SU-DHL-6 (cell line): ENCODE measurements around the gene PRSS56.

Experiments
- H2AFZ ChIP-seq: fragments of 200-600 bp; sonication (generic); 2 replicates; pipeline ENCODE4 v1.6.1; 2014; ENCODE audit warnings: low read depth, mild to moderate bottlenecking, moderate library complexity, mixed read lengths, antibody characterized with exemption, low read length; ENCODE audit not compliant: severe bottlenecking
- H3F3A ChIP-seq: fragments of 200-600 bp; shearing (Covaris generic); 2 replicates; pipeline ENCODE4 v1.6.0; 2016; ENCODE audit warnings: antibody characterized with exemption, mild to moderate bottlenecking; ENCODE audit not compliant: insufficient read depth
- H3K27ac ChIP-seq: fragments of 200-600 bp; sonication (generic); 2 replicates; pipeline ENCODE4 v1.5.1; 2016; ENCODE audit warnings: low read depth, mild to moderate bottlenecking, low read length, moderate library complexity, mixed read lengths
- H3K27me3 ChIP-seq: fragments of 200-600 bp; sonication (generic), shearing (Covaris generic); 2 replicates; pipeline ENCODE4 v1.6.0; 2014; ENCODE audit warnings: mild to moderate bottlenecking, low read length
- H3K36me3 ChIP-seq: fragments of 200-600 bp; sonication (generic); 2 replicates; pipeline ENCODE4 v1.6.1; 2014; ENCODE audit warnings: mild to moderate bottlenecking, low read length, mixed read lengths
- H3K4me2 ChIP-seq: fragments of 300-600, 200-600 bp; shearing (Covaris generic), sonication (generic); 2 replicates; pipeline ENCODE4 v1.6.0; 2014; ENCODE audit warnings: low read length, low read depth, mild to moderate bottlenecking; ENCODE audit not compliant: poor library complexity, severe bottlenecking
- H3K4me3 ChIP-seq: fragments of 200-600 bp; sonication (generic); 2 replicates; pipeline ENCODE4 v1.5.1; 2014; ENCODE audit warnings: antibody characterized with exemption, low read length, mild to moderate bottlenecking, mixed read lengths; ENCODE audit not compliant: insufficient read depth, poor library complexity, severe bottlenecking
- H3K79me2 ChIP-seq: fragments of 200-600 bp; sonication (generic); 2 replicates; pipeline ENCODE4 v1.6.1; 2014; ENCODE audit warnings: mild to moderate bottlenecking, low read length, moderate library complexity; ENCODE audit not compliant: insufficient read depth
- H3K9ac ChIP-seq: fragments of 200-600 bp; sonication (generic); 2 replicates; pipeline ENCODE4 v1.7.0; 2014; ENCODE audit warnings: mild to moderate bottlenecking, low read length
- H3K9me2 ChIP-seq: fragments of 200-600 bp; sonication (generic); replicated peaks from 2 replicates; pipeline ENCODE4 v1.6.1; 2014; ENCODE audit warnings: low read length; ENCODE audit not compliant: insufficient read depth
- H3K9me3 ChIP-seq: fragments of 200-600 bp; sonication (generic); 2 replicates; pipeline ENCODE4 v1.6.1; 2014; ENCODE audit warnings: low read length, mixed read lengths; ENCODE audit not compliant: insufficient read depth
- H4K20me1 ChIP-seq: fragments of 200-600 bp; sonication (generic); 2 replicates; pipeline ENCODE4 v1.6.1; 2014; ENCODE audit warnings: low read depth, mild to moderate bottlenecking, antibody characterized with exemption, low read length, moderate library complexity, mixed read lengths
- EZH2phosphoT487 ChIP-seq: fragments of 200-600 bp; sonication (generic), shearing (Covaris generic); conservative IDR thresholded peaks from 2 replicates; pipeline ENCODE4 v1.6.1; 2018; ENCODE audit warnings: mild to moderate bottlenecking, antibody characterized with exemption, low read length, moderate library complexity, mixed read lengths
- TF ChIP-seq, protein P1 (sequence below): fragments of 200-600 bp; sonication (generic); IDR thresholded peaks from one replicate; pipeline ENCODE4 v1.5.1; 2017; ENCODE audit warnings: antibody characterized with exemption, mild to moderate bottlenecking, low read length, moderate library complexity; ENCODE audit not compliant: insufficient read depth, poor library complexity, severe bottlenecking

The PRSS56 gene

DNA sequence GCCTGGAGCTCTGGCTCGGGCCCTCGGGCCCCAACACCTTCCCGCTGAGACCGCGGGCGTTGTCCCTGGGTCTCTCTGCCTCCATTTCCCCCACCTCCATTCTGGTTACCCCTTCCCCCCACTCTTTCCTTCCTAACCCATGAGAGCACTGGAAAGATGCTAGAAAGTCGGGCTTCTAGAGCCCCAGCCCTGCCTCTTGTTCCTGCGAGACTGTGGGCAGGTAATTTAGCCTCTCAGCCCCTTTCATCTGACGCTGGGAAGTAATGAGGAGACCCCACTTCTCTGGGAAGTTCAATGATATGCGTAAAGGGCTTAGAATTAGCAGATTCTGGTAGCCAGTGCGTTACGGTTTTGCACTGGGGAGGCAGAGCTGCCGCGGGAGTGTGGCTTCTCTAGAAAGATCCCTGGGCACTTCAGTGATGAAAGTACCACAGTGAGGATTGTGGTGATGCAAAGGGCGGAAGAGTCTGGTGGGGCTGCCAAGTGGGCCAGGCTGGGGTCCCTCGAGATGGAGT, 16.3 kb upstream of the PRSS56 start:
- H4K20me1 ChIP-seq: no peaks in the 10 kb centered on the region
- no peak overlapping the region for H3K9ac ChIP-seq
- no peak overlapping the region for H3K27ac ChIP-seq
- no peaks in the 10 kb centered on the region for H3K79me2 ChIP-seq
- H3F3A ChIP-seq: no peaks in the 10 kb centered on the region
- H3K9me2 ChIP-seq: no peaks in the 10 kb centered on the region
- H2AFZ ChIP-seq: no peak overlapping the region
- no peaks in the 10 kb centered on the region for H3K27me3 ChIP-seq
- H3K36me3 ChIP-seq: no peaks in the 10 kb centered on the region
- H3K4me2 ChIP-seq: no peak overlapping the region
- TF ChIP-seq, protein P1, sequence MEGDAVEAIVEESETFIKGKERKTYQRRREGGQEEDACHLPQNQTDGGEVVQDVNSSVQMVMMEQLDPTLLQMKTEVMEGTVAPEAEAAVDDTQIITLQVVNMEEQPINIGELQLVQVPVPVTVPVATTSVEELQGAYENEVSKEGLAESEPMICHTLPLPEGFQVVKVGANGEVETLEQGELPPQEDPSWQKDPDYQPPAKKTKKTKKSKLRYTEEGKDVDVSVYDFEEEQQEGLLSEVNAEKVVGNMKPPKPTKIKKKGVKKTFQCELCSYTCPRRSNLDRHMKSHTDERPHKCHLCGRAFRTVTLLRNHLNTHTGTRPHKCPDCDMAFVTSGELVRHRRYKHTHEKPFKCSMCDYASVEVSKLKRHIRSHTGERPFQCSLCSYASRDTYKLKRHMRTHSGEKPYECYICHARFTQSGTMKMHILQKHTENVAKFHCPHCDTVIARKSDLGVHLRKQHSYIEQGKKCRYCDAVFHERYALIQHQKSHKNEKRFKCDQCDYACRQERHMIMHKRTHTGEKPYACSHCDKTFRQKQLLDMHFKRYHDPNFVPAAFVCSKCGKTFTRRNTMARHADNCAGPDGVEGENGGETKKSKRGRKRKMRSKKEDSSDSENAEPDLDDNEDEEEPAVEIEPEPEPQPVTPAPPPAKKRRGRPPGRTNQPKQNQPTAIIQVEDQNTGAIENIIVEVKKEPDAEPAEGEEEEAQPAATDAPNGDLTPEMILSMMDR: no peak
- TF ChIP-seq EZH2phosphoT487: no peak
- no peak overlapping the region for H3K4me3 ChIP-seq
- H3K9me3 ChIP-seq: no peaks in the 10 kb centered on the region

DNA sequence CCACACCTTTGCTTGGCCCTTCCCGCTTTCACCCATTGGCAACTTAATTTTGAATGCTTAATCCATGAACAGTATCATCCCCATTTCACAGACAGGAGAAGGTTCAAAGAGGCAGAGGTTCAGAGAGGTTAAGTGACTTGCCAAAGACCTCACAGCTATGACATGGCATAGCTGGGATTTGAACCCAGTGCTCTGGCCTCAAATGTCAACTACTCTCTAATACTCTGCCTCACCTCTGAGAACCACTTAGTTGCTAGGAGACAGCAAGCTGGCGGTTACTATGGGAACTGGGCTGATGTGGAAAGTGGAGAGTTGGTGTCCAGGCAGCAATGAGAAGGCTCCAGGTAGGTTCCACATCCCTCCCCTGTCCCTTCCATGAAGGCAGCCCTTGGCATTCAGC, 15.8 kb upstream of the PRSS56 start:
- Histone ChIP-seq H3F3A (no peaks in the 10 kb centered on the region), H2AFZ (no peak overlapping the region), H3K4me3 (no peak overlapping the region), H4K20me1 (no peaks in the 10 kb centered on the region), H3K79me2 (no peaks in the 10 kb centered on the region), H3K9ac (no peak overlapping the region), H3K27ac (no peak overlapping the region), H3K36me3 (no peaks in the 10 kb centered on the region), H3K9me2 (no peaks in the 10 kb centered on the region), H3K9me3 (no peaks in the 10 kb centered on the region), H3K4me2 (no peak overlapping the region), H3K27me3 (no peaks in the 10 kb centered on the region)
- no peak for TF ChIP-seq EZH2phosphoT487

DNA sequence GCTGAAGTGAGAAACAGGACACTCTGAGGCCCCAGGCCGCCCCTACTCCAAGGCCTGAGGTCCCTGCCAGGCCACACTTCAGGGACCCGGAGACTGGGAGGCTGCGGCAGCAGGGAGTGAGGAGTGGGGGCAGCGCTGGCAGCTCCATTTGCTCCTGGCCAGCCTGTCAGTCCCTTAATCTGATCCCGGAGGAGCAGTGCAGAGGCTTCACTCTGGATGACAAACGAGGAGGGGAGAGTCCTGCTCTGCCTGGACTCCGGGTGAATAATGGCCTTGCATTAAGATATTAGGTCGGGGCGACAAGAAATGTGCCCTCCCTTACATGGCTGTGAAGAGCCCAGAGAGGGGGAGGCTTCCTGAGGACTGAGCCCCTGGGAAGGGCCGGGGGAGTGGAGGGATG, 14.3 kb upstream of the PRSS56 start:
- Histone ChIP-seq H3K79me2 (no peaks in the 10 kb centered on the region), H4K20me1 (no peaks in the 10 kb centered on the region), H3K9ac (no peak overlapping the region), H3K36me3 (no peaks in the 10 kb centered on the region), H3F3A (no peaks in the 10 kb centered on the region), H3K27me3 (no peaks in the 10 kb centered on the region), H3K4me2 (no peak overlapping the region), H3K27ac (no peak overlapping the region), H2AFZ (no peak overlapping the region), H3K9me2 (no peaks in the 10 kb centered on the region), H3K4me3 (no peak overlapping the region), H3K9me3 (no peaks in the 10 kb centered on the region)
- no peak for TF ChIP-seq EZH2phosphoT487
- TF ChIP-seq, protein P1: no peak

DNA sequence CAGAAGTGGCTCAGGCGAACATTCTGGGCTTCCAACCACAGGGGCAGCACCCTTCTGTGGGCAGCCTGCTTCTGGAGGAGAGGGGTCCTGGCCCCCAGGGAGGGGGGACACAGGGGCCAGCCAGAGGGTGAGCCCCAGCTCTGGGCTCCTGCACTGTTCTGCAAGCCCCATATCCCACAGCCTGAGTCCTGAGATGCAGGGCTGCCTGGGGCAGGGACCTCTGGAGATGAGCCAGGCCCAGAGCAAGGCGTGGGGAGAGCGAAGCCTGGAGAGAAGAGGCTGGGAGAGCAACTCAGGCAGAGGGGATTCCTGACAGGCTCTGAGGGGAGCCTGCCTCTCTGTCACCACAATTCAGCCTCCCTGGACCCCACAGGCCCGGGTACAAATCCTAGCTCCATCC, 13.5 kb upstream of the PRSS56 start:
- Histone ChIP-seq H3K27ac (no peak overlapping the region), H3K4me2 (no peak overlapping the region), H3K27me3 (no peaks in the 10 kb centered on the region), H3K9ac (no peak overlapping the region), H4K20me1 (no peaks in the 10 kb centered on the region), H3K9me3 (no peaks in the 10 kb centered on the region), H3K9me2 (no peaks in the 10 kb centered on the region), H3K36me3 (no peaks in the 10 kb centered on the region), H3K4me3 (no peak overlapping the region), H2AFZ (no peak overlapping the region), H3F3A (no peaks in the 10 kb centered on the region), H3K79me2 (no peaks in the 10 kb centered on the region)
- TF ChIP-seq, protein P1: no peak
- TF ChIP-seq EZH2phosphoT487: no peak
